ENCODE measurements around the gene KCNA5. TPM values are rescaled to one million over a fixed set of nuclear protein-coding genes. Genes with fewer than 3 reads are reported as not detected.
A peak's percentile ranks its signal among the peaks of the same experiment; 100 is the strongest.

Gene KCNA5
- total RNA-seq, 1 experiment from 2014 or later = not detected

DNA sequence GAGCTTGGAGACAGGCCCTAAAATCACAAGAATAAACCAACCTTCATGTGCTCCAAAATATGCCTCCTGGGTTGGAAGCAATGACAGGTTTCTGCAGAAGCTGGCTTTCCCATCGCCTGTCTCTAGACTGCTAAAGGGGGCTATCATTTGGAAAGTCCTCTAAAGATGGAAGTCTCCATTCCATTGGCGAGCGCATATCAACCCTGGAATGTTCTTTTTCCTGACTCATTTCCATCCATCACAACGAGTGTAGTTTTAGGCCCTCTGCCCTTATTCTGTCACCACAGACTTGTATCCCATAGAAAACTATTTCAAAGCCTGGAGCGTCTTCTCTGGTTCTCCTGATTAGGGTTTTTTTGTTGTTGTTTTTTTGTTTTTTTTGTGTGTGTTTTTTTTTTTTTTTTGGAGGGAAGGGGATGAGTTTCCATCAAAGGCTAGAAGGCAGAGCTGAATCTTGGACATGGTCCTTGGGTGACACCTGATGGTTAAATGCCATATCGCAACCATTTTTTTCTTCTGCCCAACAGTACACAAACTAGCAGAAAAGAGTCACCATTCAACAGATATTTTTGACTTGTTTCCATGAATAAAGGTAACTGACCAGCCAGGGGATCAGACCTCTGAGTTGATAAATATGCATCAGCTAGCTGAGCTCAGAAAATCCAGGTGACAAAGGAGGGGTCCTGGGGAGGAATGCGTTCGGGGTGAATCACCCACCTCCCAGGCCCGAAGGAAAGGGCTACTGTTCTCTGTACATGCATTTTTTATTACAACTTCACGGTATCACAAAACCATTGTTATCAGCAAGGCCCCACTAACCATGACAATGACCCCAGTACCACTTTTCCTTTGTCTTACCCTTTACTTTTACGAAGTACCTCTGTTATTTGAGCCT, 40.5 kb downstream of the KCNA5 start:
- no peak overlapping the region for H3K4me3 ChIP-seq (ENCODE audit: low read depth, low read length, poor library complexity, severe bottlenecking)
- H3K27ac ChIP-seq (ENCODE audit: low read depth, low read length, poor library complexity, severe bottlenecking) = no peak overlapping the region
- no peak for TF ChIP-seq EZH2 (IDR thresholded peaks at IDR 0.05; ENCODE audit: borderline replicate concordance, low read depth, low read length, poor library complexity, severe bottlenecking)
- TF ChIP-seq, protein P1, sequence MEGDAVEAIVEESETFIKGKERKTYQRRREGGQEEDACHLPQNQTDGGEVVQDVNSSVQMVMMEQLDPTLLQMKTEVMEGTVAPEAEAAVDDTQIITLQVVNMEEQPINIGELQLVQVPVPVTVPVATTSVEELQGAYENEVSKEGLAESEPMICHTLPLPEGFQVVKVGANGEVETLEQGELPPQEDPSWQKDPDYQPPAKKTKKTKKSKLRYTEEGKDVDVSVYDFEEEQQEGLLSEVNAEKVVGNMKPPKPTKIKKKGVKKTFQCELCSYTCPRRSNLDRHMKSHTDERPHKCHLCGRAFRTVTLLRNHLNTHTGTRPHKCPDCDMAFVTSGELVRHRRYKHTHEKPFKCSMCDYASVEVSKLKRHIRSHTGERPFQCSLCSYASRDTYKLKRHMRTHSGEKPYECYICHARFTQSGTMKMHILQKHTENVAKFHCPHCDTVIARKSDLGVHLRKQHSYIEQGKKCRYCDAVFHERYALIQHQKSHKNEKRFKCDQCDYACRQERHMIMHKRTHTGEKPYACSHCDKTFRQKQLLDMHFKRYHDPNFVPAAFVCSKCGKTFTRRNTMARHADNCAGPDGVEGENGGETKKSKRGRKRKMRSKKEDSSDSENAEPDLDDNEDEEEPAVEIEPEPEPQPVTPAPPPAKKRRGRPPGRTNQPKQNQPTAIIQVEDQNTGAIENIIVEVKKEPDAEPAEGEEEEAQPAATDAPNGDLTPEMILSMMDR (conservative IDR thresholded peaks at IDR 0.05; ENCODE audit: low read depth, low read length) = peak; percentile 70
- H3K36me3 ChIP-seq (ENCODE audit: insufficient read depth, low read length, poor library complexity, severe bottlenecking) = no peaks in the 10 kb centered on the region
- H3K4me1 ChIP-seq (ENCODE audit: insufficient read depth, low read length, poor library complexity, severe bottlenecking) = no peaks in the 10 kb centered on the region
- BruUV-seq (replicated peaks) = no TSS peak
- POLR2A ChIA-PET (ENCODE audit: low non-redundant PET) = no interaction called here
- intact Hi-C loops (cut with micrococcal nuclease; ENCODE audit: unreplicated experiment) = loop anchor here (1.0 to 2.0 kb wide), 2 partner anchors 62 to 227 kb away; no protein-coding TSS in a partner anchor
- H3K9me3 ChIP-seq (ENCODE audit: low read depth, low read length, poor library complexity, severe bottlenecking) = no peaks in the 10 kb centered on the region
- H3K27me3 ChIP-seq (replicated peaks; ENCODE audit: insufficient read depth, low read depth, low read length, poor library complexity) = peaks cover 50% of the 10 kb centered on the region
- peak; percentile 37 for DNase-seq (ENCODE audit: low spot score)
- CTCF ChIA-PET = interaction anchor here (0.6 to 0.7 kb wide), 3 partner anchors 51 to 1198 kb away, joined by 3 to 4 read pairs (median 3); no protein-coding TSS in a partner anchor

DNA sequence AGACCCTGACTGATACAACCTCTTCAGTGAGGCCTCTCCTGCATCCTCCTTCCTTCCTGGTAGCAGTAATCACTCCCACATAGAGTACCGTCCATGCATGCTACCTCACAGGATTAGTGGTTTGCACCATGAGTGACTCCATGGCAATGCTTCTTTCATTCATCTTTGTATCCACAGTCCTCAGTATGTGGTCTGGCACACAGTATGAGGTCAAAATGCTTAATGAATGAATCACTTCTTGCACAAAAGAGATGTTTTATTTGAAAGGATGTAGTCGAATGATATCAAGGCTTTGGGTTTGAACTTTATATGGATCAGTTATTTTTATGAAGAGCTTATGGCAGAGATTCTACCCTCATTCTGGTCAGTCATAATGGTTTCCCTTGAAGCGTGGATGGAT, 42.2 kb downstream of the KCNA5 start:
- POLR2A ChIA-PET (ENCODE audit: low non-redundant PET) = no interaction called here
- TF ChIP-seq, protein P1 (conservative IDR thresholded peaks at IDR 0.05; ENCODE audit: low read depth, low read length) = no peak
- Histone ChIP-seq H3K27me3 (replicated peaks; ENCODE audit: insufficient read depth, low read depth, low read length, poor library complexity) (peaks cover 37% of the 10 kb centered on the region), H3K9me3 (ENCODE audit: low read depth, low read length, poor library complexity, severe bottlenecking) (no peaks in the 10 kb centered on the region), H3K4me3 (ENCODE audit: low read depth, low read length, poor library complexity, severe bottlenecking) (no peak overlapping the region), H3K36me3 (ENCODE audit: insufficient read depth, low read length, poor library complexity, severe bottlenecking) (no peaks in the 10 kb centered on the region), H3K27ac (ENCODE audit: low read depth, low read length, poor library complexity, severe bottlenecking) (no peak overlapping the region), H3K4me1 (ENCODE audit: insufficient read depth, low read length, poor library complexity, severe bottlenecking) (no peaks in the 10 kb centered on the region)
- CTCF ChIA-PET = no interaction called here
- peak; percentile 5 for DNase-seq (ENCODE audit: low spot score)
- intact Hi-C loops (cut with micrococcal nuclease; ENCODE audit: unreplicated experiment) = loop anchor here (2.0 kb wide), 1 partner anchor 229 kb away; no protein-coding TSS in a partner anchor
- BruUV-seq (replicated peaks) = no TSS peak

DNA sequence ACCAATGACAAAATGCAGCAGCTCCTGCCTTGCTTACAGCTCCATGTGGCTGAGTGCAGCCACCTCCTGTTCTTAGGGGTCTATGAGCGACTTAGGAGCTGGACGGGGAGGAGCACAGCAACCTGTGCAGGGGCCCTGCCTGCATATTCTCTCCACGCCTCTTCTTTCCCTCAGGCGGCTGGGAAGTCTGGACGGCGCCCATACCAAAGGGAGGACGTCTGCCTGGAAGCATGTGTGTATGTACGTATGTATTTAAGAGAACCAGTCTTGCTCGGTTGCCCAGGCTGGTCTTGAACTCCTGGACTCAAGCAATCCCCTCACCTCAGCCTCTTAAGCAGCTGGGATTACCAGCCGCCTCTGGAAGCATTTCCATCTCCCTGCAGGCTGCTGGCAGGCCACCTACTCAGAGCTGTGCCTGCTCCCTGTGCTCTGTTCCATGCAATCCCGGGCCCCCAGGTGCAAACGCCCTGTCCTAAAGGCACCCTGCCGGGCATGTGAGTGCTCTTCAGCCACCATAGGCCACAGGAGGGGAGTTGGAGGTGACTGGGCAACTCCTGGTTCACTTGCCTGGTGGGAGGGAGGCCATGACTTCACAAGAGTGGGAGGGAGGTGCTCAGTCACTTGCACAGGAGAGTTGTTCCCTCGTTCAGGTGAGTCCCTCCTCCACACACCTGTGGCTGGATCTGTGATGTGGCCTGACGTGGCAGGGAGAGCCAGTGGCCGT, 44.3 kb downstream of the KCNA5 start:
- BruUV-seq (replicated peaks) = no TSS peak
- intact Hi-C loops (cut with micrococcal nuclease; ENCODE audit: unreplicated experiment) = no loop called here
- Histone ChIP-seq H3K27me3 (replicated peaks; ENCODE audit: insufficient read depth, low read depth, low read length, poor library complexity) (peaks cover 23% of the 10 kb centered on the region), H3K27ac (ENCODE audit: low read depth, low read length, poor library complexity, severe bottlenecking) (no peak overlapping the region), H3K9me3 (ENCODE audit: low read depth, low read length, poor library complexity, severe bottlenecking) (no peaks in the 10 kb centered on the region), H3K36me3 (ENCODE audit: insufficient read depth, low read length, poor library complexity, severe bottlenecking) (no peaks in the 10 kb centered on the region), H3K4me1 (ENCODE audit: insufficient read depth, low read length, poor library complexity, severe bottlenecking) (no peaks in the 10 kb centered on the region), H3K4me3 (ENCODE audit: low read depth, low read length, poor library complexity, severe bottlenecking) (no peak overlapping the region)
- POLR2A ChIA-PET (ENCODE audit: low non-redundant PET) = no interaction called here
- no peak for DNase-seq (ENCODE audit: low spot score)
- TF ChIP-seq, protein P1 (conservative IDR thresholded peaks at IDR 0.05; ENCODE audit: low read depth, low read length) = no peak
- TF ChIP-seq EZH2 (IDR thresholded peaks at IDR 0.05; ENCODE audit: borderline replicate concordance, low read depth, low read length, poor library complexity, severe bottlenecking) = no peak
- CTCF ChIA-PET = no interaction called here

All from A673 (cell line).